Activated naive CD4-positive, alpha-beta T cell treated with anti-CD3 and anti-CD28 coated beads, Interleukin-2, amount 50 U/mL, for 16 hours (primary cell): ENCODE results near the gene GLOD4.
"Not testable (repeated sequence)": the region's sequence is repeated elsewhere in the genome, so short reads cannot be mapped to it uniquely, and the experiment has no call there.

ENCODE experiments used
- DNase-seq: peaks from one replicate; pipeline ENCODE4 v3.0.0-alpha.2; 2020

The GLOD4 gene

GRCh38 chr17:767076-767475 is 15.0 kb downstream of the GLOD4 start:
- no peak for DNase-seq

- no peak for DNase-seq
Observed at GRCh38 chr17:760371-760770, 21.7 kb downstream of the GLOD4 start.

- no peak for DNase-seq
Observed at GRCh38 chr17:759964-760363, 22.1 kb downstream of the GLOD4 start.

- not testable (repeated sequence) for DNase-seq
Observed at GRCh38 chr17:756010-756567, 26.0 kb downstream of the GLOD4 start.

GRCh38 chr17:755319-755961 is 26.6 kb downstream of the GLOD4 start:
- not testable (repeated sequence) for DNase-seq

GRCh38 chr17:753418-753817 is 28.7 kb downstream of the GLOD4 start:
- no peak for DNase-seq

GRCh38 chr17:752620-753219 is 29.4 kb downstream of the GLOD4 start:
- no peak for DNase-seq

GRCh38 chr17:752002-752619 is 30.0 kb downstream of the GLOD4 start, which contains the start of gene GEMIN4:
Gene GEMIN4 (minus strand): TSS chr17:752264. CDS start chr17:752142, 122 bp downstream.
- peak; percentile 98 for DNase-seq

GRCh38 chr17:751269-752001 is 30.6 kb downstream of the GLOD4 start:
- DNase-seq, result peak; percentile 66

- DNase-seq, result no peak
Observed at GRCh38 chr17:750431-751037, 31.5 kb downstream of the GLOD4 start.

GRCh38 chr17:749359-749758 is 32.7 kb downstream of the GLOD4 start:
- not testable (repeated sequence) for DNase-seq

- not testable (repeated sequence) for DNase-seq
Observed at GRCh38 chr17:748604-749003, 33.5 kb downstream of the GLOD4 start.

- no peak for DNase-seq
Observed at GRCh38 chr17:746783-747629, 35.1 kb downstream of the GLOD4 start.

- DNase-seq, result no peak
Observed at GRCh38 chr17:746181-746580, 35.9 kb downstream of the GLOD4 start.

GRCh38 chr17:745406-745805 is 36.7 kb downstream of the GLOD4 start:
- no peak for DNase-seq

GRCh38 chr17:744937-745336 is 37.1 kb downstream of the GLOD4 start:
- DNase-seq, result no peak

GRCh38 chr17:743139-743538 is 38.9 kb downstream of the GLOD4 start:
- no peak for DNase-seq

- no peak for DNase-seq
Observed at GRCh38 chr17:742147-742793, 39.8 kb downstream of the GLOD4 start.

- no peak for DNase-seq
Observed at GRCh38 chr17:740240-741017, 41.7 kb downstream of the GLOD4 start.

- DNase-seq, result no peak
Observed at GRCh38 chr17:737561-738113, 44.4 kb downstream of the GLOD4 start.
